Astrocyte (in vitro differentiated cells and primary cell): Measurements from ENCODE around the gene OR7G1. TPM values are rescaled to one million over a fixed set of nuclear protein-coding genes. Genes with fewer than 3 reads are reported as not detected.

ENCODE experiments used
- DNase-seq: peaks from one replicate; pipeline ENCODE4 v3.0.0-alpha.2; 2010; ENCODE audit warnings: low read depth
- FAIRE-seq: peaks from 2 replicates; lab custom pipeline; 2011; peaks lifted over from hg19 to GRCh38; lab: Jason Lieb, UNC
- H2AFZ ChIP-seq: 2 replicates; pipeline ENCODE4 v1.6.0; 2012; ENCODE audit warnings: low read depth, low read length, inconsistent platforms
- H3K27ac ChIP-seq: 2 replicates; pipeline ENCODE4 v1.5.1; 2011; ENCODE audit warnings: low read depth, low read length, inconsistent platforms
- H3K27me3 ChIP-seq: 2 replicates; pipeline ENCODE4 v1.6.0; 2011; ENCODE audit warnings: low read length, inconsistent platforms; ENCODE audit not compliant: insufficient read depth
- H3K36me3 ChIP-seq: 2 replicates; pipeline ENCODE4 v1.5.1; 2011; ENCODE audit warnings: low read length, inconsistent platforms; ENCODE audit not compliant: insufficient read depth
- H3K4me1 ChIP-seq: 2 replicates; pipeline ENCODE4 v1.5.1; 2011; ENCODE audit warnings: low read length, inconsistent platforms; ENCODE audit not compliant: insufficient read depth
- H3K4me2 ChIP-seq: 2 replicates; pipeline ENCODE4 v1.6.0; 2012; ENCODE audit warnings: low read length, inconsistent platforms
- H3K4me3 ChIP-seq: 2 replicates; pipeline ENCODE4 v1.5.1; 2011; ENCODE audit warnings: low read depth, mild to moderate bottlenecking, low read length, inconsistent platforms; ENCODE audit not compliant: insufficient read depth
- H3K79me2 ChIP-seq: 2 replicates; pipeline ENCODE4 v1.6.0; 2012; ENCODE audit warnings: mild to moderate bottlenecking, low read length, inconsistent platforms; ENCODE audit not compliant: insufficient read depth
- H3K9ac ChIP-seq: 2 replicates; pipeline ENCODE4 v1.6.0; 2012; ENCODE audit warnings: mild to moderate bottlenecking, low read length, inconsistent platforms
- H3K9me3 ChIP-seq: 2 replicates; pipeline ENCODE4 v1.5.1; 2012; ENCODE audit warnings: low read depth, mild to moderate bottlenecking, low read length, inconsistent platforms; ENCODE audit not compliant: insufficient read depth
- H4K20me1 ChIP-seq: 2 replicates; pipeline ENCODE4 v1.6.0; 2012; ENCODE audit warnings: low read length, inconsistent platforms; ENCODE audit not compliant: insufficient read depth
- H3K27ac Mint-ChIP-seq: one replicate; pipeline ENCODE4 v1.8.0; 2021; ENCODE audit warnings: mild to moderate bottlenecking, mixed read lengths; ENCODE audit not compliant: unreplicated experiment
- H3K27me3 Mint-ChIP-seq: one replicate; pipeline ENCODE4 v1.8.0; 2021; ENCODE audit warnings: low read depth, mixed read lengths; ENCODE audit not compliant: unreplicated experiment
- H3K36me3 Mint-ChIP-seq: one replicate; pipeline ENCODE4 v1.8.0; 2021; ENCODE audit warnings: low read depth, mixed read lengths; ENCODE audit not compliant: unreplicated experiment
- H3K4me1 Mint-ChIP-seq: one replicate; pipeline ENCODE4 v1.8.0; 2021; ENCODE audit warnings: low read depth, mixed read lengths; ENCODE audit not compliant: unreplicated experiment
- H3K4me3 Mint-ChIP-seq: one replicate; pipeline ENCODE4 v1.8.0; 2021; ENCODE audit warnings: mild to moderate bottlenecking, moderate library complexity, mixed read lengths; ENCODE audit not compliant: unreplicated experiment
- H3K9me3 Mint-ChIP-seq: one replicate; pipeline ENCODE4 v1.8.0; 2021; ENCODE audit warnings: mild to moderate bottlenecking, mixed read lengths; ENCODE audit not compliant: unreplicated experiment
- CTCF ChIP-seq: IDR thresholded peaks from 2 replicates; pipeline ENCODE4 v1.5.1; 2011; ENCODE audit warnings: low read depth, mild to moderate bottlenecking, inconsistent platforms, low read length, moderate library complexity; ENCODE audit not compliant: insufficient read depth
- EZH2 ChIP-seq: IDR thresholded peaks from 2 replicates; pipeline ENCODE4 v1.6.1; 2012; ENCODE audit warnings: mild to moderate bottlenecking, low read length, inconsistent platforms; ENCODE audit not compliant: insufficient read depth
- total RNA-seq: library from RNA; stranded (reverse); gene quantifications from 2 replicates; pipeline ENCODE4 v1.2.1, GENCODE V29; 2021

Gene OR7G1
- total RNA-seq, 1 donor from 2014 or later = not detected

- Histone ChIP-seq H3K9ac (no peak overlapping the region), H4K20me1 (peaks cover 70% of the 10 kb centered on the region), H3K27ac (no peak overlapping the region), H3K27me3 (no peaks in the 10 kb centered on the region), H3K36me3 (peaks cover 8% of the 10 kb centered on the region), H3K9me3 (peaks cover 20% of the 10 kb centered on the region), H3K79me2 (peaks cover 96% of the 10 kb centered on the region), H3K4me3 (no peak overlapping the region), H3K4me2 (no peak overlapping the region), H2AFZ (no peak overlapping the region), H3K4me1 (no peaks in the 10 kb centered on the region)
- no peak overlapping the region for H3K27ac Mint-ChIP-seq
- peaks cover 66% of the 10 kb centered on the region for H3K36me3 Mint-ChIP-seq
- no peak for FAIRE-seq
- TF ChIP-seq CTCF (no peak), EZH2 (no peak)
- H3K27me3 Mint-ChIP-seq = no peaks in the 10 kb centered on the region
- H3K4me3 Mint-ChIP-seq = no peak overlapping the region
- peaks cover 56% of the 10 kb centered on the region for H3K9me3 Mint-ChIP-seq
- no peak for DNase-seq
- no peaks in the 10 kb centered on the region for H3K4me1 Mint-ChIP-seq
Observed at GRCh38 chr19:9151367-9151766, 35.8 kb upstream of the OR7G1 start.

GRCh38 chr19:9150650-9151049 is 35.1 kb upstream of the OR7G1 start:
- no peak overlapping the region for H3K4me2 ChIP-seq
- no peak for FAIRE-seq

More at GRCh38 chr19:9150650-9151049, 35.1 kb upstream of the OR7G1 start:
- TF ChIP-seq EZH2 (no peak), CTCF (no peak)
- H3K4me1 ChIP-seq = no peaks in the 10 kb centered on the region
- no peak overlapping the region for H3K9ac ChIP-seq
- no peak overlapping the region for H3K27ac Mint-ChIP-seq
- no peaks in the 10 kb centered on the region for H3K27me3 Mint-ChIP-seq
- H3K4me1 Mint-ChIP-seq = no peaks in the 10 kb centered on the region
- peaks cover 56% of the 10 kb centered on the region for H3K9me3 Mint-ChIP-seq
- no peak for DNase-seq
- H3K36me3 ChIP-seq = peaks cover 5% of the 10 kb centered on the region
- H3K79me2 ChIP-seq = peaks cover 96% of the 10 kb centered on the region
- H3K9me3 ChIP-seq = peaks cover 14% of the 10 kb centered on the region
- peaks cover 64% of the 10 kb centered on the region for H3K36me3 Mint-ChIP-seq
- no peak overlapping the region for H3K4me3 Mint-ChIP-seq
- H2AFZ ChIP-seq = no peak overlapping the region
- H3K27me3 ChIP-seq = no peaks in the 10 kb centered on the region
- no peak overlapping the region for H3K4me3 ChIP-seq
- no peak overlapping the region for H3K27ac ChIP-seq
- H4K20me1 ChIP-seq = peaks cover 68% of the 10 kb centered on the region
